Activated CD4-positive, alpha-beta memory T cell treated with anti-CD3 and anti-CD28 coated beads, Interleukin-2, amount 10 ng/mL, durations not matched to agents 7 days and 5 days (primary cell): ENCODE measurements around the gene CFAP57. TPM values are rescaled to one million over a fixed set of nuclear protein-coding genes. Genes with fewer than 3 reads are reported as not detected.

Experiments used
- CTCF ChIA-PET: fragments of 350-600 bp; sonication (Branson Sonifier 250); formaldehyde crosslinking; loops from one replicate; lab custom pipeline; 2021; ENCODE audit warnings: antibody characterized with exemption, inconsistent platforms; lab: Charles Lee
- POLR2A ChIA-PET: fragments of 350-600 bp; sonication (Branson Sonifier 250); formaldehyde crosslinking; loops from one replicate; lab custom pipeline; 2021; ENCODE audit warnings: antibody characterized with exemption; lab: Charles Lee
- DNase-seq: peaks from one replicate; pipeline ENCODE4 v3.0.0-alpha.2; 2020
- H3K27ac Mint-ChIP-seq: one replicate; pipeline ENCODE4 v1.8.0; 2021; ENCODE audit warnings: mild to moderate bottlenecking, mixed read lengths
- H3K27me3 Mint-ChIP-seq: one replicate; pipeline ENCODE4 v1.8.0; 2021; ENCODE audit warnings: mixed read lengths
- H3K36me3 Mint-ChIP-seq: one replicate; pipeline ENCODE4 v1.8.0; 2021; ENCODE audit warnings: low read depth, mixed read lengths
- H3K4me1 Mint-ChIP-seq: one replicate; pipeline ENCODE4 v1.8.0; 2021; ENCODE audit warnings: mixed read lengths
- H3K4me3 Mint-ChIP-seq: one replicate; pipeline ENCODE4 v1.8.0; 2021; ENCODE audit warnings: mild to moderate bottlenecking, mixed read lengths
- H3K9me3 Mint-ChIP-seq: one replicate; pipeline ENCODE4 v1.8.0; 2021; ENCODE audit warnings: mixed read lengths
- total RNA-seq, 2 experiments: library from RNA; stranded (reverse); gene quantifications; one replicate each; pipeline ENCODE4 v1.2.3, GENCODE V29; 2021

The CFAP57 gene
- total RNA-seq, 2 experiments from 2014 or later, result 0.10 TPM; not detected in 1

GRCh38 chr1:43147625-43148327 lies 24.4 kb upstream of the CFAP57 start:
- H3K27ac Mint-ChIP-seq, result no peak overlapping the region
- peak; percentile 43 for DNase-seq
- no peaks in the 10 kb centered on the region for H3K9me3 Mint-ChIP-seq
- ChIA-PET CTCF (no interaction called here), POLR2A (no interaction called here)
- no peaks in the 10 kb centered on the region for H3K36me3 Mint-ChIP-seq
- peaks cover 58% of the 10 kb centered on the region for H3K27me3 Mint-ChIP-seq
- H3K4me3 Mint-ChIP-seq, result no peak overlapping the region
- H3K4me1 Mint-ChIP-seq, result peaks cover 8% of the 10 kb centered on the region

GRCh38 chr1:43149889-43150288 lies 22.2 kb upstream of the CFAP57 start:
- peaks cover 8% of the 10 kb centered on the region for H3K4me1 Mint-ChIP-seq
- no peaks in the 10 kb centered on the region for H3K36me3 Mint-ChIP-seq
- DNase-seq, result no peak
- peaks cover 42% of the 10 kb centered on the region for H3K27me3 Mint-ChIP-seq
- CTCF ChIA-PET, result interaction anchor here (1.3 kb wide), 1 partner anchor 237 kb away, joined by 3 read pairs; no protein-coding TSS in a partner anchor
- H3K27ac Mint-ChIP-seq, result no peak overlapping the region
- H3K4me3 Mint-ChIP-seq, result no peak overlapping the region
- H3K9me3 Mint-ChIP-seq, result no peaks in the 10 kb centered on the region
- POLR2A ChIA-PET, result interaction anchor here (0.9 kb wide), 1 partner anchor 13 kb away, joined by 3 read pairs; no protein-coding TSS in a partner anchor

GRCh38 chr1:43152866-43153265 lies 19.3 kb upstream of the CFAP57 start:
- H3K4me1 Mint-ChIP-seq, result peaks cover 4% of the 10 kb centered on the region
- ChIA-PET POLR2A (no interaction called here), CTCF (no interaction called here)
- H3K27me3 Mint-ChIP-seq, result peaks cover 21% of the 10 kb centered on the region
- DNase-seq, result no peak
- no peak overlapping the region for H3K4me3 Mint-ChIP-seq
- H3K9me3 Mint-ChIP-seq, result no peaks in the 10 kb centered on the region
- no peak overlapping the region for H3K27ac Mint-ChIP-seq
- H3K36me3 Mint-ChIP-seq, result no peaks in the 10 kb centered on the region

GRCh38 chr1:43153443-43153842 lies 18.7 kb upstream of the CFAP57 start:
- H3K4me1 Mint-ChIP-seq, result peaks cover 3% of the 10 kb centered on the region
- no peaks in the 10 kb centered on the region for H3K9me3 Mint-ChIP-seq
- H3K4me3 Mint-ChIP-seq, result no peak overlapping the region
- ChIA-PET CTCF (no interaction called here), POLR2A (no interaction called here)
- H3K27me3 Mint-ChIP-seq, result peaks cover 18% of the 10 kb centered on the region
- no peak overlapping the region for H3K27ac Mint-ChIP-seq
- DNase-seq, result no peak
- H3K36me3 Mint-ChIP-seq, result no peaks in the 10 kb centered on the region

- DNase-seq, result no peak
- no peaks in the 10 kb centered on the region for H3K36me3 Mint-ChIP-seq
- H3K27me3 Mint-ChIP-seq, result peaks cover 5% of the 10 kb centered on the region
- H3K4me3 Mint-ChIP-seq, result no peak overlapping the region
- H3K4me1 Mint-ChIP-seq, result no peaks in the 10 kb centered on the region
- ChIA-PET CTCF (no interaction called here), POLR2A (no interaction called here)
- no peak overlapping the region for H3K27ac Mint-ChIP-seq
- no peaks in the 10 kb centered on the region for H3K9me3 Mint-ChIP-seq
These were observed 16.1 kb upstream of the CFAP57 start for GRCh38 chr1:43156026-43156425.

- POLR2A ChIA-PET, result no interaction called here
- Mint-ChIP-seq H3K27me3 (no peaks in the 10 kb centered on the region), H3K36me3 (peaks cover 63% of the 10 kb centered on the region), H3K4me1 (peaks cover 8% of the 10 kb centered on the region), H3K9me3 (no peaks in the 10 kb centered on the region), H3K4me3 (no peak overlapping the region), H3K27ac (no peak overlapping the region)
- CTCF ChIA-PET, result no interaction called here
- DNase-seq, result no peak
These were observed 7.0 kb upstream of the CFAP57 start for GRCh38 chr1:43165162-43165561.

- Mint-ChIP-seq H3K9me3 (no peaks in the 10 kb centered on the region), H3K27me3 (no peaks in the 10 kb centered on the region), H3K4me1 (peaks cover 14% of the 10 kb centered on the region), H3K27ac (no peak overlapping the region), H3K4me3 (no peak overlapping the region), H3K36me3 (peaks cover 66% of the 10 kb centered on the region)
- POLR2A ChIA-PET, result no interaction called here
- no peak for DNase-seq
- CTCF ChIA-PET, result no interaction called here
These were observed 6.4 kb upstream of the CFAP57 start for GRCh38 chr1:43165765-43166164.

GRCh38 chr1:43171312-43171875 lies 736 bp upstream of the CFAP57 start:
- Mint-ChIP-seq H3K27me3 (peaks cover 18% of the 10 kb centered on the region), H3K36me3 (peaks cover 46% of the 10 kb centered on the region), H3K4me1 (peaks cover 34% of the 10 kb centered on the region), H3K9me3 (peaks cover 3% of the 10 kb centered on the region), H3K27ac (peak overlapping the region; percentile 78), H3K4me3 (peak overlapping the region; percentile 93)
- CTCF ChIA-PET, result interaction anchor here (1.2 kb wide), 1 partner anchor 405 kb away, joined by 4 read pairs; the partner anchor contains the start of genes C1orf50 and P3H1
- POLR2A ChIA-PET, result interaction anchor here (1.0 kb wide), 1 partner anchor 196 kb away, joined by 3 read pairs; the partner anchor contains the start of gene ELOVL1
- DNase-seq, result peak; percentile 17

- H3K36me3 Mint-ChIP-seq, result peaks cover 35% of the 10 kb centered on the region
- CTCF ChIA-PET, result interaction anchor here (1.2 kb wide), 1 partner anchor 406 kb away, joined by 4 read pairs; the partner anchor contains the start of genes C1orf50 and P3H1
- POLR2A ChIA-PET, result interaction anchor here (0.8 to 0.9 kb wide), 5 partner anchors 186 to 478 kb away, joined by 3 to 6 read pairs (median 4); partner anchors contain the start of genes C1orf50, CDC20, KDM4A and P3H1
- H3K27ac Mint-ChIP-seq, result no peak overlapping the region
- H3K4me1 Mint-ChIP-seq, result peaks cover 34% of the 10 kb centered on the region
- peaks cover 27% of the 10 kb centered on the region for H3K27me3 Mint-ChIP-seq
- peak; percentile 86 for DNase-seq
- H3K4me3 Mint-ChIP-seq, result peak overlapping the region; percentile 93
- peaks cover 3% of the 10 kb centered on the region for H3K9me3 Mint-ChIP-seq
These were observed 420 bp downstream of the CFAP57 start for GRCh38 chr1:43172527-43172972.

GRCh38 chr1:43174873-43175272 lies 2.7 kb downstream of the CFAP57 start:
- peaks cover 3% of the 10 kb centered on the region for H3K9me3 Mint-ChIP-seq
- POLR2A ChIA-PET, result no interaction called here
- peaks cover 14% of the 10 kb centered on the region for H3K36me3 Mint-ChIP-seq
- CTCF ChIA-PET, result no interaction called here
- no peak for DNase-seq
- no peak overlapping the region for H3K27ac Mint-ChIP-seq
- no peak overlapping the region for H3K4me3 Mint-ChIP-seq
- peaks cover 30% of the 10 kb centered on the region for H3K27me3 Mint-ChIP-seq
- peaks cover 29% of the 10 kb centered on the region for H3K4me1 Mint-ChIP-seq

GRCh38 chr1:43177691-43178090 lies 5.6 kb downstream of the CFAP57 start:
- peaks cover 28% of the 10 kb centered on the region for H3K27me3 Mint-ChIP-seq
- no peak overlapping the region for H3K27ac Mint-ChIP-seq
- H3K4me3 Mint-ChIP-seq, result no peak overlapping the region
- peaks cover 3% of the 10 kb centered on the region for H3K4me1 Mint-ChIP-seq
- DNase-seq, result no peak
- ChIA-PET CTCF (no interaction called here), POLR2A (no interaction called here)
- H3K9me3 Mint-ChIP-seq, result peaks cover 3% of the 10 kb centered on the region
- no peaks in the 10 kb centered on the region for H3K36me3 Mint-ChIP-seq

- Mint-ChIP-seq H3K4me3 (no peak overlapping the region), H3K27ac (no peak overlapping the region), H3K4me1 (no peaks in the 10 kb centered on the region), H3K27me3 (peaks cover 11% of the 10 kb centered on the region), H3K9me3 (no peaks in the 10 kb centered on the region), H3K36me3 (no peaks in the 10 kb centered on the region)
- POLR2A ChIA-PET, result no interaction called here
- CTCF ChIA-PET, result no interaction called here
- DNase-seq, result no peak
These were observed 12.3 kb downstream of the CFAP57 start for GRCh38 chr1:43184388-43184787.

- H3K4me1 Mint-ChIP-seq, result no peaks in the 10 kb centered on the region
These were observed 12.9 kb downstream of the CFAP57 start for GRCh38 chr1:43184995-43185394.

More at GRCh38 chr1:43184995-43185394, 12.9 kb downstream of the CFAP57 start:
- Mint-ChIP-seq H3K27ac (no peak overlapping the region), H3K36me3 (no peaks in the 10 kb centered on the region), H3K4me3 (no peak overlapping the region), H3K27me3 (peaks cover 15% of the 10 kb centered on the region), H3K9me3 (peaks cover 6% of the 10 kb centered on the region)
- CTCF ChIA-PET, result no interaction called here
- POLR2A ChIA-PET, result no interaction called here
- no peak for DNase-seq
